IPS DF 19.7 (cell line): ENCODE results near the gene SRD5A3.

Source experiments
- DNase-seq: peaks from one replicate; pipeline ENCODE4 v3.0.0-alpha.2; 2013; ENCODE audit warnings: low read depth, low spot score

The SRD5A3 gene

DNA sequence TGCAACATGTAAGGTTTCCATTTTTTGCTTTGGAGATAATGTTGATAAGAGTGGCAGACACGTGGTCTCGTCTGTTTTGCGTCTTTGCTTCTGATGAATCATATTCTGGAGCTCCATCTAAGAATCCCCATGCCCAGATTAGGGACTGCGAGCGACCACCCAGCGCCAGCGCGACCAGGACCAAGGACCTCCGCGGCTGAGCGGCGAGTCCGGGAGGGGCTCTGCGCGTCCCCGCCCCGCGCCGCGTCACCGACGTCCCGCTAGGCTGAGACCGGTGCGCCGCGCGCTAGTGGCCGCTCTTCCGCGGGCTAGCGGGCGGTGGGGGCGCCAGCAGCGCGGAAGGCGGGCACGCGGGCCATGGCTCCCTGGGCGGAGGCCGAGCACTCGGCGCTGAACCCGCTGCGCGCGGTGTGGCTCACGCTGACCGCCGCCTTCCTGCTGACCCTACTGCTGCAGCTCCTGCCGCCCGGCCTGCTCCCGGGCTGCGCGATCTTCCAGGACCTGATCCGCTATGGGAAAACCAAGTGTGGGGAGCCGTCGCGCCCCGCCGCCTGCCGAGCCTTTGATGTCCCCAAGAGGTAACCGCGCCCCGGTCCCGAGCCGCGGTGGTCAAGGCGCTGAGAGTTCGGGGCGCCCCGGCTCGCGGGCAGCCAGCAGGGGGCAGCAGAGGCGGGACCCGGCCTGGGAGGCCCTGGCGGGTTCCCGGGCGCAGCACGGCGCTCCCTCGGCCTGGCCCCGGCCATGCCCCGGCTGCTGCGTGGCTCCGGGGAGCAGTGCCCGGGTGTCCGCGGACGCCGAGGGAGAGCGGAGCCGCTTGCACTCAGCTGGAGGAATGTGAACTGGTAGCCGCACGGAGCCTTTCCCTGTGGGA is at the start of gene SRD5A3:
TSS of gene SRD5A3 (plus strand) at position 263 of the 871 bp plus-strand sequence. CDS start at position 358, 95 bp downstream.
- DNase-seq = no peak

DNA sequence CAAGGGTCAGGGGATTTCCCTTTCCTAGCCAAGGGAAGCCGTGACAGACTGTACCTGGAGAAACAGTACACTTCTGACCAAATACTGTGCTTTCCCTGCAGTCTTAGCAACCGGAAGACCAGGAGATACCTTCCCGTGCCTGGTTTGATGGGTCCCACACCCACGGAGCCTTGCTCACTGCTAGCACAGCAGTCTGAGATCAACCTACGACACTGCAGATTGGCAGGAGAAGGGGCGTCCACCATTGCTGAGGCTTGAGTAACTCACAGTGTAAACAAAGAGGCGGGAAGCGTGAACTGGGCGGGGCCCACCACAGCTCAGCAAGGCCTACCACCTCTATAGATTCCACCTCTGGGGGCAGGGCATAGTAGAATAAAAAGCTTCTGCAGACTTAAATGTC is 48.7 kb upstream of the SRD5A3 start:
- no peak for DNase-seq

DNA sequence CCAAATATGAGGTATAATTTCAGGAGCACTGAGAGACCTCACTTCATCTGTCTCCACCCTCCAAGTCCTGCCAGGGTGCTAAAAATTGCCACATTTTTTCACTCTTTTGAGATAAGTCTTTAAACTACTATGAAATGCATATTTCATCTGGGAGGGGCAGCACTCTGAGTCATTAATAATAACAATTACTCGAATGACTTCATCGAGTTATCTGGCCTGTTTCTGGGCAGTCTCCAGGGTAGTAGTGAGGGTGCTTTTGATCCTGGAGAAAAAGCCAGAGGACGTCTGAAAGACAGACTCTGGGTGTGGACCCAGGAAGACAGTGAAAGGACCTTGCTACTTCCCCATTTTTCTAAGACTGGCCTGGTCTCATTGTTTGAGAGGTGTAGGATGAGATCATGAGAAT is 42.3 kb upstream of the SRD5A3 start:
- no peak for DNase-seq

DNA sequence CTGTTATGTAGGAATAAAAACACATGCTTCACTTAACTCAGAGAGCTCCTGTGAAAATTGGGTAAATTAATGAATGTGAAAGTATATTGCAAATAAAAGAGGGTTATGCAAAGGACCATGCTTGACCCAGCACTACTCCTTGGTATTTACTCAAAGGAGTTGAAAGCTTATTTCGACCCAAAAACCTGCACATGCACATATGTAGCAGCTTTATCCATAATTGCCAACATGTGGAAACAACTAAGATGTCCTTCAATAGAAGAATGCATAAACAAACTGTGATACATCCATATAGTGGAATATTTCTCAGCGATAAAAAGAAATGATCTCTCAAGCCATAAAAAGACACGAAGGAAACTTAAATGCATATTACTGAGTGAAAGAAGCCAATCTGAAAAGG is 41.7 kb upstream of the SRD5A3 start:
- no peak for DNase-seq

DNA sequence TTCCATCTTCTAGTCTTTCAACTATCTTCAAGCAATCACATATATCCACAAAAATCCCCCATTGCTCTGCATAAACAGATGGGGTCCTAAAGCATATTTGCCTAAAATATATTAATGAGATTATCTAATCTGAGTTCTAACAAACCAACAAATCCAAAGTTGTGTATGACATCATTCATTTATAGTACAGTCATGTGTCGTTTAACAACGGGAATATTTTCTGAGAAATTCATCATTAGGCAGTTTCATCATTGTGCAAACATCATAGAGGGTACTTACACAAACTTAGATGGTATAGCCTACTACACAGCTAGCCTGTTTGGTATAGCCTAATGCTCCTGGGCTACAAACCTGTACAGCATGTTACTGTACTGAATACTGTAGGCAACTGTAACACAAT is 38.0 kb upstream of the SRD5A3 start:
- DNase-seq = no peak

DNA sequence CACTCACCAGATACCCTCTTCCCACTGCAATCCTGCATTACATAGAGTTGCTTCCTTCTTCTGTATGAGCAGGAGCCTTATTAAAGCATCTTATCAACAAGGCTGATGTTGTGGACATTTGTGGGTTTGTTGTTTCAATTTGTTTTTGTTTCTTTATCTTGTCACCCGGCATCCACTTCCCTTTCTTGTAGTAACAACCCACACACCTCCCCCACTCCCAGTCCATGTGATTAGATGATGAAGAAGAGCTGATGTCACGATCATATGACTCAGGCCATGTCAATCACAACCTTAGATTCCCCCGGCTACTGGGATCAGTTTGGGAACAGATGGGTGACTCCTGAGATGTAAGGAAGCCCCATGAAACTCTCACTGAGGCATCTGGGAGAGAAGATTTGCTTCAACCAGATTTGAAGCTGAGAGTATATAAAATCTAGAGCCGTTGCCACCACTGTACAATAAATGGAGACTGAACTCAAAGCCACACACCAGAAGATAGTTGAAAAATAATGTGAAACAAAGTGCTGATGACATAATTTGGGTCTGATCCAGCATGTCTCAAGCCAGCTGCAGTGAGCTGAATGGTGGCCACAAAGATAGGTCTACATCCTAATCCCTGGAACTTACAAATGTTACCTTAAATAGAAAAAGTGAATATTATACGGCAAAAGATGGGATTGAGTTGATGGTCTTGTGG is 34.1 kb upstream of the SRD5A3 start:
- DNase-seq = no peak

DNA sequence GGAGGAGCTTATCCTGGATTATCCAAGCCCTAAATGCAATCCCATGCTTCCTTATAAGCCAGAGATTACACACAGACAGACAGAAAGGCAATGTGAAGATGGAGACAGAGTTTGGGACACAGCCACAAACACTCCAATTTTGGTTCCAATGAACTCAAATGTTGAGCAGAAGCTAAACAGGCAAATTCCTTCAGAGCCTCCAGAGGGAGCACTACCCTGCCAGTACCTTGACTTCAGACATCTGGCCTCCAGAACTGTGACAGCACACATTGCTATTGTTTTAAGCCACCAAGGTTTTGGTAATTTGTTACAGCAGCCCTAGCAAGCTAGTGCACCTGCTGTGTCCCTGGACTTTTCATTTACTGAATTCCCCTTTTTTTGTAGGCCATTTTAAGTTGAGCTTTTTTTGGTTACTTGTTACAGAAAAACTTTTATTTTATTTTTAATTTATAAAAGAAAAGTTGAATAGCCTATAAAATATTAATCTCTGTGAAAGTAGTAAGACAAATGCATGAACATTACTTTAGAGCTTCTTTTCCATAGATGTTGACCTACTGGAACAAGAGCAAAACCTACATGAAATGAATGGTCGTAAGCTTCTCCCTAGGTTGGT is 33.4 kb upstream of the SRD5A3 start:
- DNase-seq = peak; percentile 47

DNA sequence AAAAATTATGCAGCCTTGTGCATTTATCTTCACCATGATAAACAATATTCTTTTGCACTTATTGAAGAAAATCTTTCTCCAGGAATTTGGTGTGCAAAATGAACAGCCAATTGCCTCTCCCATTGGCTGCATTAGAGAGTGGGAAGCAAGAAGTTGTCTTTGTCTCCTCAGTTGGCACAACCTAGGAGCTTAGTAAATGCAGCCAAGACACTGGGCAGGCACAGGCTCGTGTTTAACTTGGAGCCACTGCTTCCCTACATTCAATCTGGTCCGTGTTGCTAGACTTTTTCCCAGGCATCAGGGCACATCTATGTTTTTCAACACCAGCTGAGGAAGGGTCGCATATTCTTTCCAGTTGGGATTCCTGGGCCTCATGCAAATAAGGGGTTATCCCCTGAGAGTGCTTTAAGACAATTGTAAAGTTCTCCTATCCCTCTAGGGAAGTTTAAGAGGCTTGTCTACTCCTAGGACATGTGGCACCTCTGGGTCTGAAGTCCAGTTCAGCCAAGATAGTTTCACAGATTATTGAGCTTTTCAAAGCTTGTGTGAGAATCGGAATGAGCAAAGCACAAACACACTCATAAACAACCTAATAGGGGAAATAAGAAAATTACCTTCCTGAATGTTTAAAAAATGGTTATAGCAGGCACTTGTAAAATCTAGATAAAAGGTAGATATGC is 31.8 kb upstream of the SRD5A3 start:
- DNase-seq = no peak

DNA sequence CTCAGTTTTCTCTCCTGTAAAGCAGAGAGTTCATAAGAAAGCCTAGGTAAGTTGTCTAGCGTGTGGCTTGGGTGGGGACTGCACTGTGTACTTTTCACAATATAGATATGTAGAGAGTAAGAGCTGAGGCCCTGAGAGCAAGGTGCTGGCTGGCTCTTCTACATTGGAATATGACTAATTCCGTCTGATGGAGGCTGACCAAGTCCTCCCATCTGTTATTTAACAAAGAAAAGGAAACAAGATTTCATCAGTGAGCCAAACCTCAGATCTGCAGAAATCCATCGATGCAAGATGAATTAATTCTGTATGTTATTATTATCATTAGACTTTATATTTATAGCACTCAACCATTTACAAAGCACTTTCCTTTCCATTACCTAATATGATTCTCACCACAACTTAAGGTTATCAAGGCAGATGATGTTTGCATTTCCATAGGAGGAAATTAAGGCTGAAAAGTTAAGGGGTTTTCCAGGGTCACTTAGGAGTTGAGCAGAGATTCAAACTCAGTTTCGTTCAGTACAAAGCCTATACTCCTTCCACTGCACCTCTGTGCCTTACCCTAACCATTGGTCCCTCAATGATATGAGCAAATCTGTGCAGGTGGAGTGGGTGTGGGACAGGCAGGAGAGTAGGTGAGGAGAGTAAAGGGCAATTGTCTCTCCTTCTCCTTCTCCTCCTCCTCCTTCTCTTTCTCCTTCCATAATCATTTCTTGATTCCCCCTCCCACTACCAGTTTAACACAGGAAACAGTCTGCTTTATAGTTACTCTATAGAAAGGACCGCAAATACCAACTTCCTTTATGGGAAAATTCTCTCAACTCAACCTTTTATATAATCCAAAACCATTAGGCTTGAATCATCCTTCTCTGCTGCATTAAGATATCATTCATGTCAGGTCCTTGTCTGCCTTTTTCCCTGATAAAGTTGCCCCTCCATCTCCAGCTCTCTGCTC is 27.6 kb upstream of the SRD5A3 start:
- no peak for DNase-seq

DNA sequence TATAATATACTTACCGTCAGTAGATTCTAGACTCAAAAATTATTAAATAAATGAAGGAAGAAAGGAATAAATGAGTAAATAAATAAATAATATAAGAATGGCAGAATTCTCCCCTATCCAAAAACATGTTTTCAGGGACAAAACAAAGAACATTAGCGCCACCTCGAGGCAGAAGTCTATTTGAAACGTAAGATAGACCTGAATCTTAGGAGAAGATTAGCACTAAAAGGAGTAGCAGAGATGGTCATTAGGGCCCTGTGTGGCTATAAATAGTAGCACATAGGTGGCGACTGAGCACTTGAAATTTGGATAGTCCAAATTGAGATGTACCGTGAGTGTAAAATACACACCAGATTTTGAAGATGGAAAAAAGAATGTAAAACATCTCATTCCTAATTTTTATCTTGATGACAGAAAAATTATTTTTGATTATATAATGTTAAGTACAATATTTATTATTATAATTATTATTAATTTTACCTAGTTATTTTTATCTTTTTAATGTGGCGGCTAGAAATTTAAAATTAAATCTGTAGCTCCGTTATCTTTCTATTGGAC is 24.3 kb upstream of the SRD5A3 start:
- DNase-seq = peak; percentile 45

DNA sequence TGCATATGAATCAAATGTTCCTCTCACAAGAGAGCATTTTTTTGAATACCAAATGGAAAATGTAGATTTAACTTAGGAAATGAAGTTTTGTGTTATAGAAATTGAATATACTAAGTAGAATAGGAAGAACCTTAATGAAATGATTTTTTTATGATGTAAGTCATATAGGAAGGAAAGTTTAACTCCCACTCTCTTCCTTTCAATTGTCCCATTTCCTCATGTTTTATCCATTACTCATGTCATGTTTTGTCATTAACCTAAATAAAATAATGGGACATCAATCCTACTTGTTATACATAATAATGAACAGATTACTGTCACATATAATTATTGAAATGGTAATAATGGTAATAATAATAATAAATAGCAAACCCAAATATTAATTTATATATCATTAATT is 22.7 kb upstream of the SRD5A3 start:
- DNase-seq = no peak

DNA sequence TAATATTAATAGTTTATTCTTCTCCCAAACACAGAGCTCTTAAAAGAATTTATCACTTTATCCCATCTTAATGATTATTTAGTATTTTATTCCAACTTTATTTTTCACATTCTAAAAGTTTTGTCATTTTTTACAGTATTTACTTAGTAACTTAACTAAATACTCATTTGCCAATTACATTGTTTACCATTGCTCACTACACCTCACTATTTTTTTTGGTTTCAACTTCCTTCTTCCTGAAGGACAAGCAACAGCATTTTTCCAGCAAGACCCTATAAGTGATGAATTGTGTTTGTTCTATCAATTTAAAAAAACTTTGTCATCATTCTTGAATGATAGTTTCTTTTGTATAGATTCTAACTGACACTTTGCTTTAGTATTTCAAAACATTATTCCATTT is 19.4 kb upstream of the SRD5A3 start:
- no peak for DNase-seq

DNA sequence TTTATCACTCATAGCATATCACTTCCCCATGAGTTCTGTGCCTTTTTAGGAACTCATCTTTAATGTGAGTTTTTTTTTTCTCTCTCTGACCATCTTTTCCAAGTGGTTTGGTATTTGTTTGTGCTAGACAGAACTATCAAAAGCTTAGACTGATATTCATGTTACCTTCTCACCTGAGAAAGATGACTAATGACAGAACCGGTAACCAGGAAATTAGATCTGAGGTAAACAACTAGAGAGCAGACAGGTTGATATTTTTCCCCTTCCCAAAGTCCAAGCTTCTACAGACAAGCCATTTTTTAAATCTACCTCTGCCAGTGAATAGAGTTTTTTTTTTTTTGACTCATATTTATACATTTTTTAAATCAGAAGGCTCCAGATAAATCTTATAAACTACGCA is 17.0 kb upstream of the SRD5A3 start:
- DNase-seq = no peak

DNA sequence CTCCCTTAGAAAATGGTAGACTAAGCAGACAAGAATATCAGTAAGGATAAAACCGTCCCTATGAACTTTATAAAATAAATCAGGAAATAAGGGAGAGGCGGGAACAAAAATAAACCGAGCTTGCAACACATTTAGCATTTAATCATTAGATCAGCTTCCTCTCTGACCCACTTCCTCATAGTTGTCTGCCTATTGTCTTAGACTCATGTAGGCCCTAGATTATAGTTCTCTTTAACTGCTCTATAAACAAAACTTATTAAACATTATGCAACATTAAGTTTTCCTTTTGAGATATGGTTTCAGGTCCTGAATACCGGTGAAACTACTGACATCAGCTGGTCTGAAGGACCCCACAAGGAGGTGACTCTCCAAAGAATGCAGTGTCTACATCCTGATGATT is 15.8 kb upstream of the SRD5A3 start:
- no peak for DNase-seq

DNA sequence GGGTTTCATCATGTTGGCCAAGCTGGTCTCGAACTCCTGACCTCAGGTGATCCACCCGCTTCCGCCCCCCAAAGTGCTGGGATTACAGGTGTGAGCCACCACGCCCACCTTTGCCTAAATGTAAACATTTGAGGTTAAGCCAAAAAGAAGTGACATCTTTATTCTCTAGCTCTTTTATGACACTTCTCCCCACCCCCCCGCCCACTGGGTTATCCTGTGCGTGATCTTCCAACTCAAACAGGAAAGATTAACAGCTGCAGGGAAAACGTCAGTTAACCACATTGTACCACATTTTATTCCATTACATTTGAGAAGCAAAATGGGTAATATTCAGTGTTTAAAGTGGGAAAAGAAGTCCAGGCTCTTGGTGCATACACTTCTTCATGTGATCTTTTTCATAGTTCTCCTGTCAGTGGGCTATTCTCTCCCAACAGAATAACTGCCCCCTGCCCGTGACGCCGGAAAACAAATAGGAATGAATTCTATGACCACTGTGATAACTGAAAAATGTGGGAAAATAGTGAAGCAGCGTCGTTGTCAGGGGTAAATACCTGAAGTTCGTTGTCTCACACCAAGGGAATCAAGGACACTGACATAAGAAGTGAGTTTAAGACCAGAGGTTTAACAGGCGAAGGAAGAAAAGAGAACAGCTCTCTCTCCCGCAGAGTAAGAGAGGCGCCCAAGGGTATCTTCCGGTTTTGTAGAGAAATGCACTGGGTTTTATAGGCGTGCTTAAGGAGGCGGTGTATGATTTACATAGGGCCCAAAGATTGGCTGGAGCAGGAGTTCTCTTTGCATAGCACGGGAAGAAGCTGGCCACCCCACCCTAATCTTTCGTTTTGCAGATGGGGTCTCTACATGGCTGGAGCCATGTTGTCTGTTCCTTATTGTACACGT is 9.7 kb upstream of the SRD5A3 start:
- DNase-seq = no peak

DNA sequence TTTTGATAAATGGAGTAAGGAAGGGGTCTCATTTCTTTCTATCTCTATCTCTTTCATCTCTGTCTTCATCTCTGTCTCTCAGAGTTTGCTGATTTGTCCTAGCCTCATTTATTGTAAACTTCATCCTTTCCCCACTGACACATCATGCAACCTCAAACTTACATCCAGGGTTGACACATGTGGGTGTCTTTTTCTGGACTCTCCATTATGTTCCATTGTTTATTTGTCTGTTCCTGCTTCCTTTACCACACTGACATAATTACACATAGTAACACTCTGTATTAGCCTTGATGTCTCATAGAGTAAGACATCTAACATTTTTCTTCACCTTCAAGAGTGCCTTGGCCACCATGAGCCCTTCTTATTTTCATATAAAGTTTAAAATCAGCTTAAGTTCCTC is 8.1 kb upstream of the SRD5A3 start:
- no peak for DNase-seq

DNA sequence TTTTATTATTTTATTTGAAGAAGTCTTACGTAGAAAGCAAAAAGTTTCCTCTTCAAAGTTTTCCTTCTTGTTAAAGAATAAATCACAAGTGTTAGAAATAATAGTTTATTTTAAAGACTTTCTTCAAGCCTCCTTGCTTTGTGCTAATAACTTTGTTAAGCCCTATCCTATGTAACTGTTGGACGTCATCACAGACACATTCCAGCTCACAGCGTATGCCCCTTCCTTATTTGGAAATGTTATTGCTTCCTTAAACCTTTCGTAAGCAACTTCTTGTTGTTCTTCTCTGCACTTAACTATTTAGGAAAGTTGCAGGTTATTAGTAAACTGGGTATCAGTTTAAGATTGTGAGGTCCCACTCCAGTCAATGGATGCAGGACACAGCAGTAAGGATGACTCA is 7.6 kb upstream of the SRD5A3 start:
- no peak for DNase-seq

DNA sequence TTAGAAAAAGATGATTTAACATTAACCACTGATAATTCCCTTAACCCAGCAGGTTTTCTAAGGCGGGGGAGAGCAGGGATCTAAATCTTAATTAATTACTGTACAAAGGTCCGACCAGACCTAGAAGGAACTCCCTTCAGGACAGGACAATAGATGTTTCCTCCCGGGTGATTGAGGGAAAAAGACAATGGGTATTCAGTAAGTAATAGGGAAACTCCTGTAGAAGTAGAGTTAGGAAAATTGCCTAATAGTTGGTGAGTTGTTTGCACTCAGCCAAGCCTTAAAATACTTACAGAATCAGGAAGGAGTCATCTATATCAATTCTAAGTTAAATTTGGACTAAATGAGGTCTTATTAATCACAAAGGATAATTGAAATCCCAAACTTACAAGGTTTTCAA is 5.8 kb upstream of the SRD5A3 start:
- no peak for DNase-seq

DNA sequence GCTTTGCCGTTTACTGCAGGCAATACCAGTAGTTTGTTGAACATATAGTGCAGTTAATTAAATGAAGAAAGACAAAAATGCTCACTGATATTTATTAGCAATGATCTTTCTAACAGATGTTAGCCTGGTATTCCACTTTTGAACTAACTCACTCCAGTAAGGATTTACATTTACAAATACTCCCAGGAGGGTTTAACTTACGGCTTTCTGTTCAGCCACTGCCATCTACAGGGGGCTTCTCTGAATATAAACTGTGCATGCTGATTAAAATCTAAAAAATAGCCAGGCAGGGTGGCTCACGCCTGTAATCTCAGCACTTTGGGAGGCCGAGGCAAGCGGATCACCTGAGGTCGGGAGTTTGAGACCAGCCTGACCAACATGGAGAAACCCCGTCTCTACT is 2.2 kb upstream of the SRD5A3 start:
- no peak for DNase-seq

DNA sequence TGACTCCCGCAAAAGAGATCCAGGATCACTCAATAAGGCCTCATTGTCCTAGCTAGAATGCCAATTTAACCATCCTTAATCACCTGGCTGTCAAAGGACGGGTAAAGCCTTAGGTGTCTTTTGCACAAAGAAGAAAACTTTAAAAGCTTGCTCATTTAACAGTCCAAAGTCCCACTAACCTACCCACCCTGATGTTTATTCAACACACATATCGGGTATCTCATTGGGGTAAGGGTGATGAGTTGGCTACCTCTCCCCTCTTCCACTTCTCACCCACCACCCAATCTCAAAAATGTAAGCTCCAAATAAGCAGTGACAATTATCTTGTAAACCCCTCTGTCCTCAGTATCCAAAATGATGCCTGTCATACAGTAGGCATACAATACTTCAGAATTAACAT is 988 bp upstream of the SRD5A3 start:
- no peak for DNase-seq
